ENCODE results near the gene NEU3.
A peak's percentile ranks its signal among the peaks of the same experiment; 100 is the strongest.

NEU3 gene

GRCh38 chr11:74988541-74989259 lies at the start of gene NEU3:
Gene NEU3 (plus strand): TSS chr11:74988933. CDS start chr11:74989061, 128 bp downstream.
- Histone ChIP-seq H3K4me3 (peak within 1 kb of the TSS; percentile 87), H4K20me1 (peaks cover 28% of the 10 kb centered on the region), H3K27me3 (no peaks in the 10 kb centered on the region), H3K4me1 (peaks cover 48% of the 10 kb centered on the region), H3K36me3 (peaks cover 4% of the 10 kb centered on the region), H3K27ac (peak within 1 kb of the TSS; percentile 95), H3K9me3 (no peaks in the 10 kb centered on the region), H3K4me2 (peak within 1 kb of the TSS; percentile 86), H3K9ac (peak within 1 kb of the TSS; percentile 94)
- no peak for TF ChIP-seq Cebpa-rat (IDR thresholded peaks at IDR 0.05)

GRCh38 chr11:74941492-74941891 lies 47.2 kb upstream of the NEU3 start:
- H3K27me3 ChIP-seq, result no peaks in the 10 kb centered on the region
- no peak overlapping the region for H3K27ac ChIP-seq
- H3K4me3 ChIP-seq, result no peak overlapping the region
- no peaks in the 10 kb centered on the region for H3K4me1 ChIP-seq
- TF ChIP-seq Cebpa-rat (IDR thresholded peaks at IDR 0.05), result no peak
- H3K36me3 ChIP-seq, result peaks cover 87% of the 10 kb centered on the region
- no peaks in the 10 kb centered on the region for H3K9me3 ChIP-seq
- H4K20me1 ChIP-seq, result no peaks in the 10 kb centered on the region
- H3K9ac ChIP-seq, result no peak overlapping the region
- H3K4me2 ChIP-seq, result no peak overlapping the region

GRCh38 chr11:74942073-74942759 lies 46.5 kb upstream of the NEU3 start:
- no peaks in the 10 kb centered on the region for H3K4me1 ChIP-seq
- no peaks in the 10 kb centered on the region for H3K9me3 ChIP-seq
- no peak for TF ChIP-seq Cebpa-rat (IDR thresholded peaks at IDR 0.05)
- peaks cover 81% of the 10 kb centered on the region for H3K36me3 ChIP-seq
- H3K27ac ChIP-seq, result no peak overlapping the region
- H4K20me1 ChIP-seq, result no peaks in the 10 kb centered on the region
- no peaks in the 10 kb centered on the region for H3K27me3 ChIP-seq
- H3K4me3 ChIP-seq, result no peak overlapping the region
- H3K4me2 ChIP-seq, result no peak overlapping the region
- H3K9ac ChIP-seq, result no peak overlapping the region

- Histone ChIP-seq H3K36me3 (peaks cover 32% of the 10 kb centered on the region), H4K20me1 (peaks cover 36% of the 10 kb centered on the region), H3K27me3 (no peaks in the 10 kb centered on the region), H3K9ac (peak overlapping the region; percentile 97), H3K27ac (peak overlapping the region; percentile 94), H3K4me3 (peak overlapping the region; percentile 93), H3K4me2 (peak overlapping the region; percentile 78), H3K4me1 (peaks cover 41% of the 10 kb centered on the region), H3K9me3 (no peaks in the 10 kb centered on the region)
- TF ChIP-seq Cebpa-rat (IDR thresholded peaks at IDR 0.05), result no peak
Observed at GRCh38 chr11:74948546-74948897, 40.2 kb upstream of the NEU3 start.

- Histone ChIP-seq H4K20me1 (peaks cover 42% of the 10 kb centered on the region), H3K27ac (peak within 1 kb of the TSS; percentile 94), H3K4me1 (peaks cover 47% of the 10 kb centered on the region), H3K9me3 (no peaks in the 10 kb centered on the region), H3K27me3 (no peaks in the 10 kb centered on the region), H3K9ac (peak within 1 kb of the TSS; percentile 97), H3K36me3 (peaks cover 27% of the 10 kb centered on the region), H3K4me3 (peak within 1 kb of the TSS; percentile 93), H3K4me2 (peak within 1 kb of the TSS; percentile 89)
- TF ChIP-seq Cebpa-rat (IDR thresholded peaks at IDR 0.05), result no peak
Observed at GRCh38 chr11:74948898-74949752, 39.6 kb upstream of the NEU3 start, which contains the start of the genes SPCS2 and XRRA1. Gene SPCS2 (plus strand): TSS chr11:74949266. CDS start chr11:74949286, 20 bp downstream. Gene XRRA1 (minus strand): TSS chr11:74949091. CDS start chr11:74940878, 8,213 bp downstream.

- peak overlapping the region; percentile 89 for H3K4me2 ChIP-seq
- H3K27ac ChIP-seq, result peak overlapping the region; percentile 94
- peaks cover 52% of the 10 kb centered on the region for H3K4me1 ChIP-seq
- peaks cover 48% of the 10 kb centered on the region for H4K20me1 ChIP-seq
- H3K27me3 ChIP-seq, result no peaks in the 10 kb centered on the region
- H3K36me3 ChIP-seq, result peaks cover 25% of the 10 kb centered on the region; the same call in 1 of the 2 replicates
- H3K9ac ChIP-seq, result peak overlapping the region; percentile 97
- H3K4me3 ChIP-seq, result peak overlapping the region; percentile 93
- TF ChIP-seq Cebpa-rat (IDR thresholded peaks at IDR 0.05), result no peak
- no peaks in the 10 kb centered on the region for H3K9me3 ChIP-seq
Observed at GRCh38 chr11:74949753-74950137, 39.0 kb upstream of the NEU3 start.

- Histone ChIP-seq H3K4me3 (peak overlapping the region; percentile 93), H3K4me1 (peaks cover 52% of the 10 kb centered on the region), H3K9ac (peak overlapping the region; percentile 97), H3K27me3 (no peaks in the 10 kb centered on the region), H4K20me1 (peaks cover 54% of the 10 kb centered on the region), H3K36me3 (peaks cover 28% of the 10 kb centered on the region), H3K27ac (peak overlapping the region; percentile 94; the same call in 1 of the 2 replicates), H3K4me2 (peak overlapping the region; percentile 89), H3K9me3 (no peaks in the 10 kb centered on the region; the same call in 1 of the 2 replicates)
- no peak for TF ChIP-seq Cebpa-rat (IDR thresholded peaks at IDR 0.05)
Observed at GRCh38 chr11:74950374-74950969, 38.3 kb upstream of the NEU3 start.

GRCh38 chr11:74951226-74951625 lies 37.5 kb upstream of the NEU3 start:
- no peak overlapping the region for H3K9ac ChIP-seq
- no peaks in the 10 kb centered on the region; the same call in 1 of the 2 replicates for H3K9me3 ChIP-seq
- peaks cover 58% of the 10 kb centered on the region for H4K20me1 ChIP-seq
- no peak for TF ChIP-seq Cebpa-rat (IDR thresholded peaks at IDR 0.05)
- no peak overlapping the region for H3K27ac ChIP-seq
- H3K27me3 ChIP-seq, result no peaks in the 10 kb centered on the region
- H3K4me2 ChIP-seq, result peak overlapping the region; percentile 89
- peaks cover 52% of the 10 kb centered on the region for H3K4me1 ChIP-seq
- no peak overlapping the region for H3K4me3 ChIP-seq
- H3K36me3 ChIP-seq, result peaks cover 31% of the 10 kb centered on the region

GRCh38 chr11:74952752-74953151 lies 36.0 kb upstream of the NEU3 start:
- Histone ChIP-seq H3K4me3 (no peak overlapping the region), H3K4me1 (peaks cover 49% of the 10 kb centered on the region), H3K27ac (no peak overlapping the region), H3K4me2 (peak overlapping the region; percentile 89), H4K20me1 (peaks cover 74% of the 10 kb centered on the region), H3K9me3 (no peaks in the 10 kb centered on the region; the same call in 1 of the 2 replicates), H3K27me3 (no peaks in the 10 kb centered on the region), H3K36me3 (peaks cover 42% of the 10 kb centered on the region), H3K9ac (0 out of 2 replicates have a peak overlapping the region, but pooled peaks have one; percentile 47)
- no peak for TF ChIP-seq Cebpa-rat (IDR thresholded peaks at IDR 0.05)

Measured in BLaER1 (cell line).